HG02938 (cell line): ENCODE results near the gene LRRC8C.

ENCODE experiments used
- ATAC-seq: cut with Tn5 transposase; IDR thresholded peaks from one replicate; pipeline ENCODE4 v1.9.1; 2021; ENCODE audit warnings: mild to moderate bottlenecking, moderate library complexity; ENCODE audit not compliant: unreplicated experiment

LRRC8C gene

DNA sequence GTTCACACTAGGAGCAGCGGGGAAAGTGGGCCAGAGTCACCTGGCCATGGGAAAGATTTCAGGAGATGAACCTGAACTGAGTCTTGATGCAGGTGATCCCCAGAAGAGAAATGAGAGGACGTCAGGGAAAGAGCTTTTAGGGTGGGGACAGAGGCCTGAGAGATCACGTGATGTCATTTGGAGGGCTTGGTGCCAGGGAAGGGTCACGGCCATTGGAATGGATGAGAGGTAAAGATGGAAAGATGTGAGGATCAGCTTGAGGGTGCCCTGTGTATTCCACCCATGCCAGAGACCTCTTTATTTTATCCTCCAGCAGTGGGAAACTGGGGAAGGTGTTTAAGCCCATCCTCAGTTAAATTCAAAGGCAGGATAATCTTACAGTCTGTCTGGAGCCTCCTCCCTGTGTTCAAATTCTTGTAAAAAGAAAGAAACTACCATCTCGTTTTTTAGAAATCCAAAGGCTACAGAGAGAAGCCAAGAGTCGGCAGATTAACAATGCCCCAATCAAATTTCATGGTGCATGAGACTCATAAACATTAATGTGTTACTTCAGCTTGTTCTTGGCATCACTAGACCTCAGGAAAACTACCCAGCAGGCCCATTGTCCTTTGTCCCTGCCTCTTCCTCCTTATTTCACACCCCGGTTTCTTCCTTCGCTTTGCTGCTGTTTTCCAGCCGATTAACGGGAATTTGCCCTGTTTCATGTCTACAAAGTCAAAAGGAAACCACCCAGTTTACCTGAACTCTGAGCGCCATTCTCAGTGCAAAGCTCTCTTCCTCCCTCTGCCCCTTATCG, 94.8 kb downstream of the LRRC8C start:
- no peak for ATAC-seq

DNA sequence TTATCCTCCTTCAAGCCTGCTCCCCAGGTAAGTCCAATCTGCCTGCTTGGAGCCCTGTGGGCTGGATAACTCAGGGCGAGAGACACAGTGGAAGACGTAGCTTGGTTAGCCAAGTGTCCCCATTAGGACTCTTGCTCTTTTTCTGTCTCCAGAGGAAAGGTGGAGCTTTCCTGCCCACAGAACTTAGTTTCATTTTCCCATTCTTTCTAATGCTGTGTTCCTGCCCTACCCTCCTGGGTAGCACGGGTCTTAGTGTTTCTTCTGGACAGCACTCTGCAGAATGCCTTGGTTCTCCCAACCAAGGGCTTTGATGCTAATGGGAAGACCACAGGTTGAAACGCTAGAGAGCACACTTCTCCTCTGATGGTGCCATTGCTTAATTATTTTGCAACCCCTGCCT, 95.5 kb downstream of the LRRC8C start:
- no peak for ATAC-seq

- ATAC-seq, result no peak
These were observed 99.3 kb downstream of the LRRC8C start for GRCh38 chr1:89732206-89732605.

GRCh38 chr1:89732643-89733222, 99.8 kb downstream of the LRRC8C start:
- ATAC-seq, result no peak

DNA sequence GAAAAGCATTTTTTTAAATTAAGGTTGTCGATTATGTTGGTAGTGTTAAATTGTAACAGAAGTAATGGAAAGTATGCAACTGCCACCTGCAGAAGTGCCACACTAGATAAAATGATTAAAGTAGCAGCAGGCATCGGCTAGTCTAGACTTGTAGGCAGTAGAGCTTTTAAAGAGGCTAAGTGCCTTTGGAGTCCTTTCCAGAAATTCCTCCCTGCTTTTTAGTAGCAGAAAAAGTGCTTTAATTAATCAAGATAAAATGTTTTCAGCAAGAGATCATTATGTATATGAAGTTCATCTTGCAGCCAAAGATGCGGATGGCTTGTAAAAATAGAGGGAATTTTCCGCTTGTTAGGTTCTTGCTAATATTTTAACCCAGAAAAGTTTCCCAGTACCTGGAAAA, 100.8 kb downstream of the LRRC8C start:
- no peak for ATAC-seq

- no peak for ATAC-seq
These were observed 101.5 kb downstream of the LRRC8C start for GRCh38 chr1:89734442-89734841.

DNA sequence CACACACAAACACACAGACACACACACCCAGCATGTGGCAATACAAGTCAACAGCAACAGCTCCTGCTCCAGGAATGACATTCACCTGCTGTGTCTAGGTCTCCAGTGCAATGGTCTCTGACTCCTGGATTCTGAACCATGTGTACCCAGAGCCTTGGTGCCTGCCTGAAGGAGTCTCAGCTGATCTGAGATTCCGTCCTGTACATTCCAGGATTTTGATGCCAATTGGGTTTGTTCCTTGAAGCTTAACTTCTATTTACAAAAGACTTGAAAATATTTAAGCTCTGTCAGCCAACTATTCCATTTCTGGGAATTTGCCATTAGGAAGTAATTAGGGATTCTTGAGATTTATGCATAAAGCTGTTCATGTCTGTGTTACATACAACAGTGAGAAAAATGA, 102.6 kb downstream of the LRRC8C start:
- no peak for ATAC-seq

GRCh38 chr1:89736937-89737733, 104.2 kb downstream of the LRRC8C start:
- ATAC-seq, result no peak

DNA sequence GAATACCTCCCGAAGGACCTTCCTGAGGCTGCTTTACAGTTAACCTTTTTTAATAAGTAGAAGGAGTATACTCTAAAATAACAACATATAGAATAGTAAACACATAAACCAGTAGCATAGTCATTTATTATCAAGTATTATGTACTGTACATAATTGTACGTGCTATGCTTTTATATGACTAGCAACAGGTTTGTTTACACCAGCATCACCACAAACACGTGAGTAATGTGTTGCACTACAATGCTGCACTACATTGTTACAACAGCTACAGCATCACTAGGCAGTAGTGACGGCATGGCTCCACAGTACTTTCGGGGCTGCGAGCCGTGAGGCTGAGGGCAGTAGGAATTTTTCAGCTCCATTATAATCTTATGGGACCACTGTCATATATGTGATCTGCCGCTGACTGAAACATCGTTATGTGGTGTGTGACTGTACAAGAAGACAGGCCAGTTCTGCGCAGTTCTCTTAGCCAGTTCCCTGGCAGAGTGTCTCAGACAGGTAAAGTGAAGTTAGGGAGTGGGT, 105.1 kb downstream of the LRRC8C start:
- no peak for ATAC-seq

- ATAC-seq, result no peak
These were observed 106.3 kb downstream of the LRRC8C start for GRCh38 chr1:89739013-89739843.

- no peak for ATAC-seq
These were observed 106.9 kb downstream of the LRRC8C start for GRCh38 chr1:89739844-89740216.

- no peak for ATAC-seq
These were observed 110.9 kb downstream of the LRRC8C start for GRCh38 chr1:89743788-89744187.

DNA sequence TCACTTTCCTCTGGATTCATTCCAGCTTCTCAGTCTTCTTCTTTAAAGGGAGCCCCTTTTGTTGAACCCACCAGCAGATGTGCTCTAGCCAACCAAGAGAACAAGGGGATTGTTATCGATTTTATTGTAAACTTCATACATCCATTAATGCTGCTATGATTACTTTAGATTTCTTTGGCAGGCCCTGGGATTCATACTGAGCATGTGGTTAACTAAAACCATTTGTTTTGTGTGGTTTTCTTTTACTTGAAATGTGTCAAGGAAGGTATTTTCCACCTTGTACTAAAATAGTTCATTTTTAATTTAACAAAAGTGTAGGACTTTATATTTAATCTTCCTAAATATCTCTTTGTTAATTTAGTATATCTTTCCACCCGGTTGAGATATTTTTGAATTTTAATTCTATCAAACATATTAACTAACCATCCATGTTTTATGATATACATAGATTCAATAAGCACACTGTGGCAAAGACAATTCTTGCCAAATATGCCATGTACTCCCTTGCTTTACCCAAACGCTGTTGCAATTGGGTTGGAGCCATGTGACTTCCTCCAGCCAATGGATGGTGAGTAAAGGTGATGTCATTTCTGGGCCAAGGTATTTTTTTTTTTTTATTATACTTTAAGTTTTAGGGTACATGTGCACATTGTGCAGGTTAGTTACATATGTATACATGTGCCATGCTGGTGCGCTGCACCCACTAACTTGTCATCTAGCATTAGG, 113.7 kb downstream of the LRRC8C start:
- ATAC-seq, result no peak

DNA sequence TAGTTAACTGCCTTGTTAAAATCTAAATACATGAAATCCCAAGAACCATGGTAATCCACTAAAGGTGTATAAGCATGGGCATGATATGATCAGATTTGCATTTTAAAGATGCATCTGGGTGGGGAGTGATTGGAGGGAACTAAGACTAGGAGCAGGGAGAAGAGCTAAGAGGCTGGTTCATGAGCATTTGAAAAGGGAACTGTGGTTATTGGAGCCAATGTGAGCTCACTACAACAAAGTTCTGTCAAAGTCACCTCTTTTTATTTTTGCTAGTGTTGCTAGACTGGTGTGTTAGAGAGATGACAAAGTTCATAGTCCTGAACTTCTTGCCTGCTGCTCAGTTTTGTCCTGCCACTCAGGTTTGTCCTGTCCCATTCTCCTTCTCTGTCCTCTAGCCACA, 120.8 kb downstream of the LRRC8C start:
- no peak for ATAC-seq

DNA sequence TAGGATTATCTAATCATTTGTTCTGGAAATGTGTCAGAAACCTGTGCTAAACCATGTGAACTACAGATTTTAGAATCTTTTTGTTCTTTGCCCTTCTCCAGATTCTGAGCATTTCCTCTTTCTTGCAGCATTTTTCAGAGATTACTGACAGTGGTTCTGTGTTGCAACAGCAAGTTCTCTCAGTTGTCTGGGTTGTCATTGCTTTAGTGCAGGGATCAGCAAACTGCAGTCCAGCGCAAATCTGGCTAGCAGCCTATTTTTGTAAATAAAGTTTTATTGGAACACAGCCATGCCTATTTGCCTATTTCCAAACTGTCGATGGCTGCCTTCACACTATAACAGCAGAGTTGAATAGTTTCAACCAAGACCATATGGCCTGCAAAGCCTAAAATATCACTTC, 121.6 kb downstream of the LRRC8C start:
- no peak for ATAC-seq

- no peak for ATAC-seq
These were observed 122.7 kb downstream of the LRRC8C start for GRCh38 chr1:89755591-89755990.

GRCh38 chr1:89757532-89757931, 124.6 kb downstream of the LRRC8C start:
- peak; percentile 53 for ATAC-seq

- ATAC-seq, result no peak
These were observed 125.2 kb downstream of the LRRC8C start for GRCh38 chr1:89758156-89758555.

DNA sequence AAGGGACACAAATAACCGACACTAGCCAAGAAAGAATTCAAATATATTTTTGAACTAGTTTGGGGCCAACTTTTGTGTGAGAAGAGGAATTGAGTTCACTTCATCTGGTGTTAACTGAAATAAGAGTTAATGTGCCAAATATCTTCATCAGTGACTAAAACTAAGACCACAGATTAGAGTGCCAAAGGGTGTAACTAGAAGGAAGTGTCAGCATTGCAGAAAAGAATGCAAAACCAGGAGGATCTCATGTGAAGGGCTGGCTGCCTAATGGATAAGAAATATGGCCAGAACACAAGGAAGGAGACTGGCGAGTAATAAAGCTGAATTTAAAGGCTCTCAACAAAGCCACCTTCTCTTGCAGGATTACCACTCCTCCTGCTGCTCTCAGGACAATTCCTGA, 126.1 kb downstream of the LRRC8C start:
- ATAC-seq, result no peak

- ATAC-seq, result no peak
These were observed 127.6 kb downstream of the LRRC8C start for GRCh38 chr1:89760496-89760895.
